T-helper 17 cell (primary cell): ENCODE measurements around the gene RFTN1. TPM values are rescaled to one million over a fixed set of nuclear protein-coding genes. Genes with fewer than 3 reads are reported as not detected.
A peak's percentile ranks its signal among the peaks of the same experiment; 100 is the strongest.

Experiments
- ATAC-seq: fragments of 150-1000 bp; cut with Tn5 transposase; 2 replicates; pipeline ENCODE4 v1.10.0; 2021; ENCODE audit warnings: mild to moderate bottlenecking, moderate library complexity
- DNase-seq, 3 donors: peaks; one replicate each; pipeline versions ENCODE4 v3.0.0 to v3.0.0-alpha.2; 2020 to 2021
- H3K9me3 ChIP-seq: one replicate; pipeline ENCODE4 v1.7.0; 2013; ENCODE audit warnings: low read length, mild to moderate bottlenecking; ENCODE audit not compliant: control insufficient read depth, poor library complexity, severe bottlenecking
- H3K27ac Mint-ChIP-seq: one replicate; pipeline ENCODE4 v1.8.0; 2022; ENCODE audit warnings: mild to moderate bottlenecking, moderate library complexity, mixed read lengths
- H3K27me3 Mint-ChIP-seq: one replicate; pipeline ENCODE4 v1.8.0; 2022; ENCODE audit warnings: mixed read lengths
- H3K36me3 Mint-ChIP-seq: one replicate; pipeline ENCODE4 v1.8.0; 2022; ENCODE audit warnings: low read depth, mixed read lengths
- H3K4me1 Mint-ChIP-seq: one replicate; pipeline ENCODE4 v1.8.0; 2022; ENCODE audit warnings: mild to moderate bottlenecking, mixed read lengths
- H3K4me3 Mint-ChIP-seq: one replicate; pipeline ENCODE4 v1.8.0; 2022; ENCODE audit warnings: mild to moderate bottlenecking, moderate library complexity, mixed read lengths
- total RNA-seq, 4 donors: library from RNA in 2 of 4; stranded (reverse) in 2 of 4; gene quantifications; one replicate each; pipeline ENCODE4 v1.2.3 and lab custom pipeline; 2022 to 2026

The RFTN1 gene
- total RNA-seq, 2 donors from 2014 or later: 51.8 to 55.8 TPM

GRCh38 chr3:16419640-16420241 lies 93.8 kb downstream of the RFTN1 start:
- Mint-ChIP-seq H3K36me3 (peaks cover 11% of the 10 kb centered on the region), H3K4me1 (peaks cover 28% of the 10 kb centered on the region), H3K27me3 (no peaks in the 10 kb centered on the region), H3K4me3 (no peak overlapping the region), H3K27ac (peak overlapping the region; percentile 61)
- ATAC-seq (no peak), DNase-seq (no peak)
- no peaks in the 10 kb centered on the region for H3K9me3 ChIP-seq

- H3K27ac Mint-ChIP-seq: no peak overlapping the region
- no peaks in the 10 kb centered on the region for H3K9me3 ChIP-seq
- peaks cover 14% of the 10 kb centered on the region for H3K36me3 Mint-ChIP-seq
- H3K27me3 Mint-ChIP-seq: no peaks in the 10 kb centered on the region
- no peak overlapping the region for H3K4me3 Mint-ChIP-seq
- peaks cover 42% of the 10 kb centered on the region for H3K4me1 Mint-ChIP-seq
- DNase-seq (no peak), ATAC-seq (no peak)
Observed at GRCh38 chr3:16417945-16418739, 95.4 kb downstream of the RFTN1 start.

- no peak overlapping the region for H3K27ac Mint-ChIP-seq
- H3K4me1 Mint-ChIP-seq: peaks cover 48% of the 10 kb centered on the region
- no peak overlapping the region for H3K4me3 Mint-ChIP-seq
- H3K27me3 Mint-ChIP-seq: no peaks in the 10 kb centered on the region
- no peak for ATAC-seq
- no peak for DNase-seq
- peaks cover 16% of the 10 kb centered on the region for H3K36me3 Mint-ChIP-seq
- H3K9me3 ChIP-seq: no peaks in the 10 kb centered on the region
Observed at GRCh38 chr3:16415911-16416476, 97.5 kb downstream of the RFTN1 start.

- Mint-ChIP-seq H3K4me3 (no peak overlapping the region), H3K27ac (no peak overlapping the region), H3K4me1 (peaks cover 39% of the 10 kb centered on the region), H3K36me3 (peaks cover 10% of the 10 kb centered on the region), H3K27me3 (no peaks in the 10 kb centered on the region)
- no peaks in the 10 kb centered on the region for H3K9me3 ChIP-seq
- ATAC-seq: no peak
- no peak for DNase-seq
Observed at GRCh38 chr3:16413321-16413720, 100.2 kb downstream of the RFTN1 start.

GRCh38 chr3:16412192-16412800 lies 101.2 kb downstream of the RFTN1 start:
- no peaks in the 10 kb centered on the region for H3K9me3 ChIP-seq
- H3K4me3 Mint-ChIP-seq: no peak overlapping the region
- H3K27ac Mint-ChIP-seq: peak overlapping the region; percentile 80
- no peak for DNase-seq
- peaks cover 45% of the 10 kb centered on the region for H3K4me1 Mint-ChIP-seq
- H3K36me3 Mint-ChIP-seq: peaks cover 13% of the 10 kb centered on the region
- no peaks in the 10 kb centered on the region for H3K27me3 Mint-ChIP-seq
- ATAC-seq: no peak

- Mint-ChIP-seq H3K36me3 (peaks cover 13% of the 10 kb centered on the region), H3K27ac (peak overlapping the region; percentile 80), H3K27me3 (no peaks in the 10 kb centered on the region), H3K4me1 (peaks cover 43% of the 10 kb centered on the region), H3K4me3 (no peak overlapping the region)
- no peaks in the 10 kb centered on the region for H3K9me3 ChIP-seq
- ATAC-seq (no peak), DNase-seq (no peak)
Observed at GRCh38 chr3:16411441-16411840, 102.1 kb downstream of the RFTN1 start.

- ATAC-seq (no peak), DNase-seq (no peak)
- Mint-ChIP-seq H3K4me1 (peaks cover 39% of the 10 kb centered on the region), H3K27ac (no peak overlapping the region), H3K27me3 (no peaks in the 10 kb centered on the region), H3K4me3 (no peak overlapping the region), H3K36me3 (peaks cover 13% of the 10 kb centered on the region)
- no peaks in the 10 kb centered on the region for H3K9me3 ChIP-seq
Observed at GRCh38 chr3:16410659-16411058, 102.8 kb downstream of the RFTN1 start.

GRCh38 chr3:16409032-16409431 lies 104.5 kb downstream of the RFTN1 start:
- Mint-ChIP-seq H3K4me3 (no peak overlapping the region), H3K27ac (no peak overlapping the region), H3K27me3 (no peaks in the 10 kb centered on the region), H3K4me1 (peaks cover 35% of the 10 kb centered on the region), H3K36me3 (peaks cover 7% of the 10 kb centered on the region)
- no peak for ATAC-seq
- no peak for DNase-seq
- H3K9me3 ChIP-seq: no peaks in the 10 kb centered on the region

GRCh38 chr3:16407366-16407765 lies 106.1 kb downstream of the RFTN1 start:
- Mint-ChIP-seq H3K27me3 (no peaks in the 10 kb centered on the region), H3K4me3 (no peak overlapping the region), H3K4me1 (peaks cover 24% of the 10 kb centered on the region), H3K36me3 (peaks cover 4% of the 10 kb centered on the region), H3K27ac (peak overlapping the region; percentile 32)
- H3K9me3 ChIP-seq: no peaks in the 10 kb centered on the region
- no peak for DNase-seq
- no peak for ATAC-seq

GRCh38 chr3:16406579-16406978 lies 106.9 kb downstream of the RFTN1 start:
- H3K4me1 Mint-ChIP-seq: peaks cover 29% of the 10 kb centered on the region
- ATAC-seq: no peak

GRCh38 chr3:16406166-16406565 lies 107.3 kb downstream of the RFTN1 start:
- Mint-ChIP-seq H3K4me1 (peaks cover 31% of the 10 kb centered on the region), H3K36me3 (peaks cover 9% of the 10 kb centered on the region), H3K27me3 (no peaks in the 10 kb centered on the region), H3K4me3 (no peak overlapping the region), H3K27ac (no peak overlapping the region)
- H3K9me3 ChIP-seq: no peaks in the 10 kb centered on the region
- DNase-seq: no peak
- ATAC-seq: no peak

More at GRCh38 chr3:16406579-16406978, 106.9 kb downstream of the RFTN1 start:
- Mint-ChIP-seq H3K27ac (no peak overlapping the region), H3K27me3 (no peaks in the 10 kb centered on the region), H3K4me3 (no peak overlapping the region), H3K36me3 (peaks cover 9% of the 10 kb centered on the region)
- no peaks in the 10 kb centered on the region for H3K9me3 ChIP-seq
- DNase-seq: no peak

GRCh38 chr3:16404349-16404895 lies 109.1 kb downstream of the RFTN1 start:
- Mint-ChIP-seq H3K36me3 (peaks cover 12% of the 10 kb centered on the region), H3K4me3 (no peak overlapping the region), H3K27me3 (no peaks in the 10 kb centered on the region), H3K4me1 (peaks cover 40% of the 10 kb centered on the region), H3K27ac (no peak overlapping the region)
- DNase-seq (no peak), ATAC-seq (no peak)
- H3K9me3 ChIP-seq: no peaks in the 10 kb centered on the region

- peaks cover 36% of the 10 kb centered on the region for H3K4me1 Mint-ChIP-seq
- H3K27ac Mint-ChIP-seq: peak overlapping the region; percentile 60
- H3K9me3 ChIP-seq: no peaks in the 10 kb centered on the region
- H3K27me3 Mint-ChIP-seq: no peaks in the 10 kb centered on the region
- DNase-seq: no peak
- peaks cover 10% of the 10 kb centered on the region for H3K36me3 Mint-ChIP-seq
- no peak overlapping the region for H3K4me3 Mint-ChIP-seq
- no peak for ATAC-seq
Observed at GRCh38 chr3:16402451-16402850, 111.0 kb downstream of the RFTN1 start.
